IPS-18a (cell line): ENCODE results near the gene TMEM178B.
A peak's percentile ranks its signal among the peaks of the same experiment; 100 is the strongest.

Experiments used
- H3K27ac ChIP-seq: one replicate; pipeline ENCODE4 v1.5.1; 2013; ENCODE audit warnings: low read length
- H3K27me3 ChIP-seq: one replicate; pipeline ENCODE4 v1.6.1; 2013; ENCODE audit warnings: mild to moderate bottlenecking, low read length; ENCODE audit not compliant: control insufficient read depth, insufficient read depth
- H3K36me3 ChIP-seq: one replicate; pipeline ENCODE4 v1.6.1; 2013; ENCODE audit warnings: low read depth, low read length; ENCODE audit not compliant: control insufficient read depth
- H3K4me1 ChIP-seq: one replicate; pipeline ENCODE4 v1.6.1; 2013; ENCODE audit warnings: low read depth, low read length; ENCODE audit not compliant: control insufficient read depth
- H3K4me3 ChIP-seq: one replicate; pipeline ENCODE4 v1.5.1; 2013; ENCODE audit warnings: low read length
- H3K9ac ChIP-seq: one replicate; pipeline ENCODE4 v1.6.1; 2013; ENCODE audit warnings: mild to moderate bottlenecking, low read length, moderate library complexity
- H3K9me3 ChIP-seq: one replicate; pipeline ENCODE4 v1.6.1; 2013; ENCODE audit warnings: low read depth, low read length; ENCODE audit not compliant: control insufficient read depth

TMEM178B gene

GRCh38 chr7:141407893-141408292 is 334.0 kb downstream of the TMEM178B start:
- Histone ChIP-seq H3K27me3 (no peaks in the 10 kb centered on the region), H3K36me3 (no peaks in the 10 kb centered on the region), H3K27ac (no peak overlapping the region), H3K9ac (no peak overlapping the region), H3K4me1 (peaks cover 38% of the 10 kb centered on the region), H3K9me3 (no peaks in the 10 kb centered on the region), H3K4me3 (no peak overlapping the region)

GRCh38 chr7:141408440-141408839 is 334.6 kb downstream of the TMEM178B start:
- Histone ChIP-seq H3K4me1 (peaks cover 38% of the 10 kb centered on the region), H3K36me3 (no peaks in the 10 kb centered on the region), H3K4me3 (no peak overlapping the region), H3K9ac (no peak overlapping the region), H3K9me3 (no peaks in the 10 kb centered on the region), H3K27me3 (no peaks in the 10 kb centered on the region), H3K27ac (no peak overlapping the region)

DNA sequence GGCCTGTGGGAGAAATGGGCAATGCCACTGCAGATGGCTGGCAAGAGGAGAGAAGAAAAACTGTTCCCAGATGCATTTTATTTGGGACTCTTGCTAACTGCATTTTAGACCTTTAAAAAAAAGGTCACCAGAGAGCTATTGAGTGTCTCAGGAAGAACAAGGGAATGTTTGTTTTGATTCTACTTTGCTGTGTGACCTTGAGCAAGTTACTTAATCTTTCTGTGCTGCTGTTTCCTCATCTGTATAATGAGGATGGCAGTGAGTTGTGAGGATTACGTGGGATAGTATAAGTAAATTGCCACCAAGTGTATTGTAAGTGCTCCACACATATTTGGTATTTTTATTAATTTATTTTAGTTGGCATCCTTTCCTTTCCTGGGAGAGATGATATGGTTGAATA is 335.4 kb downstream of the TMEM178B start:
- Histone ChIP-seq H3K9ac (no peak overlapping the region), H3K27me3 (no peaks in the 10 kb centered on the region), H3K9me3 (no peaks in the 10 kb centered on the region), H3K27ac (no peak overlapping the region), H3K36me3 (no peaks in the 10 kb centered on the region), H3K4me3 (no peak overlapping the region), H3K4me1 (peaks cover 38% of the 10 kb centered on the region)

GRCh38 chr7:141409801-141410329 is 336.0 kb downstream of the TMEM178B start:
- H3K9ac ChIP-seq, result peak overlapping the region; percentile 40
- no peaks in the 10 kb centered on the region for H3K36me3 ChIP-seq
- no peaks in the 10 kb centered on the region for H3K9me3 ChIP-seq
- H3K27ac ChIP-seq, result peak overlapping the region; percentile 26
- H3K4me3 ChIP-seq, result peak overlapping the region; percentile 31
- H3K4me1 ChIP-seq, result peaks cover 40% of the 10 kb centered on the region
- no peaks in the 10 kb centered on the region for H3K27me3 ChIP-seq

DNA sequence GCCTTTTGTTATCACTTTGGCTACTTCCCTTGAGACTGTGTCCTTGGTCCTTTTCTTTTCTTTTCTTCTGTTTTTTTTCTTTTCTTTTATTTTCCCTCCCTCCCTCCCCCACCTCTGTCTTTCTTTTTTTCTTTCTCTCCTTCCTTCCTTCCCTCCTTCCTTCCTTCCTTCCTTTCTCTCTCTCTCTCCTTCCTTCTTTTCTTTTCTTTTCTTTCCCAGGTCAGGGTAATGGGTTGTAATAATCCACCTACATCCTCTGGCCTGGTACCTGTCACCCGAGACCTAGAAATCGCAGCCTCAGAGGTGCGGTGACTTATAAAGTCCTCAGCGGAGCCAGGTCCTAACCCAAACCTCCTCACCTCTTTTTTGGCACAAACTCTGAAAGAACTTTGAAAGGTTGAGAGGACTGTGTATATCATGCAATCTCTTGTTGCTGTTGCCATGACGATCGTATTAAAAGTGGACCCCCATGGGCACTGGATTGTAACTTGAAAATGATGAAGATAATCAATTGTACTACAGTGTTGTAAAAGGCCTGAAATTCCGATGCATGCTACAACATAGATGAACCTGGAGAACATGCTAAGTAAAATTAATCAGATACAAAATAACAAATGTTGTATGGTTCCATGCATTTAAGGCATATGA is 336.6 kb downstream of the TMEM178B start:
- H3K36me3 ChIP-seq, result no peaks in the 10 kb centered on the region
- H3K9ac ChIP-seq, result peak overlapping the region; percentile 5
- H3K4me1 ChIP-seq, result peaks cover 43% of the 10 kb centered on the region
- no peaks in the 10 kb centered on the region for H3K9me3 ChIP-seq
- no peak overlapping the region for H3K4me3 ChIP-seq
- no peaks in the 10 kb centered on the region for H3K27me3 ChIP-seq
- H3K27ac ChIP-seq, result no peak overlapping the region

DNA sequence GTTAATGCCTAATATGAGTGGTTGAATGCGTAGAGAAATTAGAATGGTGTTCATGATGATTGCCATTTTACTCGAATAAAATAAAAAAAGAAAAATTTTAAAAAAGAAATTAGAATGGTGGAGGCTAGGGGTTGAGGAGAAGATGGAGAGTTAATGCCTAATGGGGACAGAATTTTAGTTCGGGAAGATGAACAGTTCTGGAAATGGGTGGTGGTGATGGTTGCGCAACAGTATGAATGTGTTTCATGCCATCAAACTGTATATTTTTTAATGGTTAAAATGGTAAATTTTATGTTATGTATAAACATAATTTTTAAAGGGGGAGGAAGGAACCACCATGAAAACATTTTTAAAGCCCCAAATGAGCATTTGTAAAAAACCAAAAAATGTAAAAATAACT is 337.3 kb downstream of the TMEM178B start:
- Histone ChIP-seq H3K4me1 (peaks cover 43% of the 10 kb centered on the region), H3K9ac (no peak overlapping the region), H3K27me3 (no peaks in the 10 kb centered on the region), H3K27ac (no peak overlapping the region), H3K36me3 (no peaks in the 10 kb centered on the region), H3K4me3 (no peak overlapping the region), H3K9me3 (no peaks in the 10 kb centered on the region)

- Histone ChIP-seq H3K9ac (no peak overlapping the region), H3K9me3 (no peaks in the 10 kb centered on the region), H3K27ac (no peak overlapping the region), H3K36me3 (no peaks in the 10 kb centered on the region), H3K4me3 (no peak overlapping the region), H3K4me1 (peaks cover 15% of the 10 kb centered on the region), H3K27me3 (no peaks in the 10 kb centered on the region)
Measured at GRCh38 chr7:141415999-141416398, 342.1 kb downstream of the TMEM178B start.

DNA sequence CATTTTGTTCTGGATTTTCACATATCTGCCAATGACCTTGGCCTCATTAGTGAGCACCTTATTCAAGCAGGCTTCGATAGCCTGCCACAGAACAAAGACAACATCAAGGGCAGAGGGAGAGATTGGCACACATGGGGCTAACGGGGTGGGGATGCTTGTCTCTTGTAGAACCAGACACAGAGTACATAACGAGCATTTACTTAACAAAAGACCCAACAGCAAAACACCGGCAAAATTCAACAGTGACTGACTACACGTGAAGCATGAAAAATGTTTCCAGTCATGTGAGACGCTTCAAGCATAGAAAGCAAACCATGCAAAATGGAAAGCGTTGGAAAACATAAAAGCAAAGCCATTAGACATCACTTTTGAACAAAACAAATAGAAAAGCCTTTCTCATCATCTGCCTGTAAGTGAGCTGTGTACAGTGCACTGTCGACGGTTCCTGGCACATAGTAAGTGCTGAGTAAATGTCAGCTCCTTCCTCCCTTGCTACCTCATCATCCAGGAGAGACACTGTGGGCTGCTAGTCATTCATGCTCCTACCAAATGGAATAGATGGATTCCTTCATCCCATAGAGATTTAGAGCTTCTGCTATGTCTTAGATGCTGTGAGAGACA is 342.9 kb downstream of the TMEM178B start:
- no peak overlapping the region for H3K4me3 ChIP-seq
- no peaks in the 10 kb centered on the region for H3K9me3 ChIP-seq
- H3K27me3 ChIP-seq, result no peaks in the 10 kb centered on the region
- H3K27ac ChIP-seq, result no peak overlapping the region
- no peaks in the 10 kb centered on the region for H3K36me3 ChIP-seq
- H3K4me1 ChIP-seq, result peaks cover 10% of the 10 kb centered on the region
- no peak overlapping the region for H3K9ac ChIP-seq

DNA sequence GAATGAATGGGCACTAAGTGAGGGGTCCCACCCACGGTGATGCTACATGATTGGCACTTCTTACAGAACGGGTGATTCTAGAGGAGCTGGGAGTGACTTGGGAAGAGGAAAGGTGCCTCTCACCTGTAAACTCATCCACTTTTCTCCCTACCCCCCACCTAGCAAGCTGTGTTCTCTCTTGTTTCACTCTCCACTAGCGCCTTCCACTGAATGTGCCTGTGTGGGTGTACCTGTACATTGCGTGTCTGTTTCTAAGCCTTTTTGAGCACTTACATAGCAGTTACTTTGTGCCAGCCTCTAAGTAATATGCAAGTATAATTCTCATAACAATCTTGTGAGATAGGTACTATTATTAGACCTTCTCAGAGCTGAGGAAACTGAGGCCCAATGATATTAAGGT is 343.6 kb downstream of the TMEM178B start:
- no peaks in the 10 kb centered on the region for H3K9me3 ChIP-seq
- no peaks in the 10 kb centered on the region for H3K27me3 ChIP-seq
- no peak overlapping the region for H3K4me3 ChIP-seq
- no peak overlapping the region for H3K27ac ChIP-seq
- peaks cover 5% of the 10 kb centered on the region for H3K4me1 ChIP-seq
- H3K9ac ChIP-seq, result no peak overlapping the region
- no peaks in the 10 kb centered on the region for H3K36me3 ChIP-seq

- Histone ChIP-seq H3K9ac (no peak overlapping the region), H3K4me1 (peaks cover 5% of the 10 kb centered on the region), H3K27ac (no peak overlapping the region), H3K9me3 (no peaks in the 10 kb centered on the region), H3K4me3 (no peak overlapping the region), H3K36me3 (no peaks in the 10 kb centered on the region), H3K27me3 (no peaks in the 10 kb centered on the region)
Measured at GRCh38 chr7:141418066-141418465, 344.2 kb downstream of the TMEM178B start.

GRCh38 chr7:141421306-141421705 is 347.4 kb downstream of the TMEM178B start:
- no peaks in the 10 kb centered on the region for H3K27me3 ChIP-seq
- no peaks in the 10 kb centered on the region for H3K9me3 ChIP-seq
- H3K9ac ChIP-seq, result no peak overlapping the region
- no peak overlapping the region for H3K27ac ChIP-seq
- no peak overlapping the region for H3K4me3 ChIP-seq
- no peaks in the 10 kb centered on the region for H3K36me3 ChIP-seq
- no peaks in the 10 kb centered on the region for H3K4me1 ChIP-seq

DNA sequence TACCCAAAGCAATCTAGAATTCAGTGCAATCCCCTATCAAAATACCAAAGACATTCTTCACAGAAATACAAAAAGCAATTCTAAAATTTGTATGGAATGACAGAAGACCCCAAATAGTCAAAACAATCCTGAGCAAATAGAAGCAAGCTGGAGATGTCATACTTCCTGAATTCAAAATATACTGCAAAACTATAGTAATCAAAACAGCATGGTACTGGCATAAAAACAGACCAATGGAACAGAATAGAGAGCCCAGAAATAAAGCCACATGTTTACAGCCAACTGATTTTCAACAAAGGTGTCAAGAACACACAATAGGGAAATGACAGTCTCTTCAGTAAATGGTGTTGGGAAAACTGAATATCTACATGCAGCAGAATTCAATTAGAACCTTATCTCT is 353.3 kb downstream of the TMEM178B start:
- Histone ChIP-seq H3K27me3 (no peaks in the 10 kb centered on the region), H3K36me3 (no peaks in the 10 kb centered on the region), H3K4me1 (peaks cover 25% of the 10 kb centered on the region), H3K27ac (no peak overlapping the region), H3K9me3 (no peaks in the 10 kb centered on the region), H3K9ac (no peak overlapping the region), H3K4me3 (no peak overlapping the region)
